T-helper 2 cell treated with Interferon-gamma antibody and Interleukin-4, amounts not matched to agents 100 ng/mL and 5 ng/mL, for 36 hours (primary cell): ENCODE results near the gene GPR162. TPM values are rescaled to one million over a fixed set of nuclear protein-coding genes. Genes with fewer than 3 reads are reported as not detected.

ENCODE experiments used
- intact Hi-C: fragments of 100-400 bp; cut with micrococcal nuclease; formaldehyde crosslinking; loops from one replicate; pipeline ENCODE4 v1.15.1; 2023
- total RNA-seq: library from RNA; stranded (reverse); gene quantifications from 2 replicates; pipeline ENCODE4 v1.2.3, GENCODE V29; 2022

GPR162 gene
- total RNA-seq, 1 donor from 2014 or later, result 0.32 TPM

DNA sequence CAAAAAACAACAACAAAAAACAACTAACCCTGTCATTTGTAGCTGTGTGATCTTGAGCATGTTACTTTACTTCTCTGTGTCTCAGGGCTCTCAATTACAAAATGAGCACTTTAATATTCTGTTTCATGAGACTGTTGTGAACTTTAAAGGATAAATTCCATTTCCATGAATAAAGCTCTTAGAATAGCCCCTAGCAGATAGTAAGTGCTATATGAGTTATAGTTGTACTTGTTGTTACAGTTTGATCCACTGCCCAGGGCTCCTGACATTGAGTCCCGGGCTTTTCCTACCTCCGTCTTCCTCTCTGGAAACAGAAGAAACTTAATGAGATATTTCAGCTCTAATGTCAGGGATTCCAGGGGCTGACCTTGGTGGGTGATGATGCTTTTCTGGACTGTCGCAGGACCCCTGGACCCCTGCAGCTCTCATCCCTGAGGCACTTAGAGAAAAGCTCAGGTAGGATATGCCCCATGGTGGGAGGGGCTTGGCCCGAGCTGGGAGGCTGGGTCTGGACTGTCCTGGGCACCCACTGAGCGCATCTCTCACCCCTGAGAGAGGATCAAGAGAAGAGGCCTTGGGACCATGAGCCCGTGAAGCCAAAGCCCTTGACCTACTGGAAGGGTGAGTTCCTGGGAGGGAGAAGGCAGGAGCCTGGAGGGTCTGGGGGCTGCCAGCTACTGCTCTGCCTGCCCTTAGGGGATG, 11.7 kb downstream of the GPR162 start:
- intact Hi-C loops, result no loop called here

DNA sequence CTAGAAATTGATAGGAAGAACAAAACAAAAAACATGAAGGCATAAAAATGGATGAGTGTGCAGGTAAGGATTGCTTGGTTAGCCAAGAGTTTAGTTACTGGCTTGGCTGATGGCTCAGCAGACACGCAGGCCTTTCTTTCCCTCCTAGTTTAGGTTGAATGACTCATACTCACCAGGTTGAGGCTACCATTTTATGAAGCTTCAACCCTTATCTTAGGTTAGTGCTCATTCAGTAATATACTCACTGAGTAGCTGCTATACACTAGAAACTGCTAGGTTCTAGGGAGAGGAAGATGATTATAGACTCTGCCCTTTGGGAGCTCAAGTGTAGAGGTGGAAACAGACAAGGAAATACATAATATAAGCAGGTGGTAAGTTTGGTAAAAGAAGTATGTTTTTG, 12.6 kb downstream of the GPR162 start:
- intact Hi-C loops, result no loop called here

DNA sequence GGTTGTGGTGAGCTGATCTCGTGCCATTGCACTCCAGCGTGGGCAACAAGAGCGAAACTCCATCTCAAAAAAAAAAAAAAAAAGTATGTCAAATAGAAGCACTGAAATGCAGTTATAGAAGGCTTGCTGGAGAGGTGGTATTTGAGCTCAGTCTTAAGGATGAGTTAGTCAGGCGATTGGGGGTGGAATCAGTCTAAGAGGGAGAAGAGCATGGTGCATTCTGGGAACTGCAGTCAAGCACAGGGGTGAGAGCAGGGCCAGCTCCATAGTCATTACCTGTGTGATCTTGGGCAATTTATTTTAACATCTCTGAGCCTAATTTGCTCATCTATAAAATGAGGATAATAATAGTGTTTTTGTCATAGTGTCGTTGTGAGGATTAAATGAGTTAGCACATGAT, 13.3 kb downstream of the GPR162 start:
- intact Hi-C loops, result no loop called here

DNA sequence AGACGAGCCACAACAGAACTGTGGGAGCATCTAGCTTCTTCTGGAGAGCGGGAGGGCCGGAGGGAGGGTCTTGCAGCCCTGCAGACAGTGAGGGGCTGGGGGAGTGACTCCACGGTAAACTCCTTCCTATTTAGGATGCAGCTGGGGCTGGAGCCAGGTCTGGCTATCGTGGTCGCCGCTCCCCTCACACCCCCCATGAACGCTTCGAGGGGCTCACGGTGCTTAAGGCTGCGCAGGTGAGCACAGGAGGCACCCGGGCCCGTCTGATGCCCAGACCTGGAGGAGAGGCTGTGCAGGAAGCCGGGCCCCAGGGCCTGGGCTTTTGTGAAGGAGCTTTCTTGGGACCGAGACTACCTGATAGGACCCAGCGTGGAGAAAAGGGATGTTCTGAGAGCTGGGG, 15.2 kb downstream of the GPR162 start:
- intact Hi-C loops, result no loop called here

DNA sequence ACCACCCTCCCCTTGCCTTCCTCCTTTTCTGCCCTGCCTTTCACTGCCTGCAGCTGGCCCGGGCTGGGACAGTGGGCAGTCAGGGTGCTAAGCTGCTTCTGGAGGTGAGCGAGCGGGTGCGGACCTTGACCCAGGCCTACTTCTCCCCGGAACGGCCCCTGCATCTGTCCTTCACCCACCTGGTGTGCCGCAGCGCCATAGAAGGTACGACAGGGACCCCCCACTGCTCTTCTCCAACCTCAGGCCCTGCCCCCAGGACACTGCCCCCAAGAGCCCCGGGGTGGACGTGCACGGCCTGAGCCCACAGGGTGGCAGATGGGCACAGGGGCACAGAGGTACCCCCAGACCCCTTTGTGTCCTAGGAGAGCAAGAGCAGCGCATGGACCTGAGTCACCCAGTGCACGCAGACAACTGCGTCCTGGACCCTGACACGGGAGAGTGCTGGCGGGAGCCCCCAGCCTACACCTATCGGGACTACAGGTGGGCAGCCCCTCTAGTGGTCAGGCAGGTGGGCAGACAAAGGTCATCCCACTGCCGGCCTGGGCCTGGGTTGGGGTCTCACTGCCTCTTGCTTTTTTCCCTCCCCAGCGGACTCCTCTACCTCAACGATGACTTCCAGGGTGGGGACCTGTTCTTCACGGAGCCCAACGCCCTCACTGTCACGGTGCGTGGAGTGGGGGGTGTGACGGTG, 15.9 kb downstream of the GPR162 start:
- intact Hi-C loops, result no loop called here

DNA sequence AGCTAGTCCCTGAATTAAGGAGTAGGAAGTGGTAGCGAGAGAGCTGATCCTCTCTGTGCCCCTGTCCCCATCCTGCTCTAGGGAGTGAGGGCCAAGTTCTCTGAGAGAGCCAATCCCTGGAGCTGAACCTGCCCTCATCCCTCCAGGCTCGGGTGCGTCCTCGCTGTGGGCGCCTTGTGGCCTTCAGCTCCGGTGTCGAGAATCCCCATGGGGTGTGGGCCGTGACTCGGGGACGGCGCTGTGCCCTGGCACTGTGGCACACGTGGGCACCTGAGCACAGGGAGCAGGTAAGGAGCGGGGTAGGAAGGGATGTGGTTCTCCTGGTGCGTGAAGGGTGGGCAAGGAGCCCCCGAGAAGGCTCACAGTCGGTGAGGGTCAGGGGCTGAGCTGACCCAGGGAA, 17.2 kb downstream of the GPR162 start:
- intact Hi-C loops, result no loop called here

DNA sequence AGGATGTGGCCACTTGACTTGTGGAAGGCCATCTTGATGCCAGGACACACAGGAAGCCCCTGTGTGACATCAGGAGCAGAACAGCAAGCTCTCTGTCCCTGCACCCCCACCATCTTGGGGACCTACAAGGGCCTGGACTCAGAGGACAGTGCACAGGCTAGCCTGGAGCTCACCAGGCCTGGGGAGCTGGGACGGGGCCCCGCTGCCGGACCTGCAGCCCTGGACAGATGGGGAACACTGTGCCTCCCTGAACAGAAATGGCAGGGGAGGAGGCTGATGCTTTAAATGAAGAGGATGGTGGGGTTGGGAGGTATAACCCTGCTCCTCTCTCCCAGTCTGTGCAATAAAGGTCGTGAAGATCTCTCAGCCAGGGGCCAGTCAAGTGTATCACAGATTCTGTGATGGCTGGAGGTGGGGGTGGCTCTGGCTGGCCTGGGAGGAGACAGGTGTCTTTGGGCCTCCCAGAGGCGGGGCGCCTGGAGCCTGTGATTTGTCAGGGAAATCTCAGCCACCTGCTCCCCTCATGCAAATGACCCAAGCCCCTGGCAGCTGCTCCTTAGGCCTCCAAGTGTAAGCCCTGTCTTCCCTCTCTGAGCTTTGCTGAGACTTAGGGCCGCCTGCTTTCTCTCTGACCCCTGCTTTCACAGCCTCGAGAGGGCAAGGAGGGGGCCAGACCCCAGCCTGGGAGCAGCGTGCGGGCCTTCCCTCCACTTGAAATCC, 18.0 kb downstream of the GPR162 start:
- intact Hi-C loops, result no loop called here

DNA sequence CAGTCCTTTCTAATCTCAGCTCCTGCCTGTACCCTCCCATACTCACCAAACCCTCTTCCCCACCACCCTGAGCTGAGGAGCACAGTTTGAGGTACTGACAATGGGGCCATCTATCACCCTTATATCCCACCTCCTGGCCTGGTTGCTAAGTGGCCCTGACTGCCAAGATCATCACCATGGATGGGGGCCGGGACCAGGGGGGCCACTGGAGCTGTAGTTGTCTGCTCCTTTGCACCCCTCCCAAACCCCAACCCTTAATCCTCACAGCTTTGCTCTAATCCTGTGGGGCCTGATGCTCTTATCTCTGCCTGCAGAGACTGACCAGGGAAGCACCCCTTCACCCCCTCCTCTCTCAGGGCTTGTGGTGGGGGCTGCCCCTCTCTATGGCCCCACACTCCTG, 18.7 kb downstream of the GPR162 start:
- intact Hi-C loops, result no loop called here

DNA sequence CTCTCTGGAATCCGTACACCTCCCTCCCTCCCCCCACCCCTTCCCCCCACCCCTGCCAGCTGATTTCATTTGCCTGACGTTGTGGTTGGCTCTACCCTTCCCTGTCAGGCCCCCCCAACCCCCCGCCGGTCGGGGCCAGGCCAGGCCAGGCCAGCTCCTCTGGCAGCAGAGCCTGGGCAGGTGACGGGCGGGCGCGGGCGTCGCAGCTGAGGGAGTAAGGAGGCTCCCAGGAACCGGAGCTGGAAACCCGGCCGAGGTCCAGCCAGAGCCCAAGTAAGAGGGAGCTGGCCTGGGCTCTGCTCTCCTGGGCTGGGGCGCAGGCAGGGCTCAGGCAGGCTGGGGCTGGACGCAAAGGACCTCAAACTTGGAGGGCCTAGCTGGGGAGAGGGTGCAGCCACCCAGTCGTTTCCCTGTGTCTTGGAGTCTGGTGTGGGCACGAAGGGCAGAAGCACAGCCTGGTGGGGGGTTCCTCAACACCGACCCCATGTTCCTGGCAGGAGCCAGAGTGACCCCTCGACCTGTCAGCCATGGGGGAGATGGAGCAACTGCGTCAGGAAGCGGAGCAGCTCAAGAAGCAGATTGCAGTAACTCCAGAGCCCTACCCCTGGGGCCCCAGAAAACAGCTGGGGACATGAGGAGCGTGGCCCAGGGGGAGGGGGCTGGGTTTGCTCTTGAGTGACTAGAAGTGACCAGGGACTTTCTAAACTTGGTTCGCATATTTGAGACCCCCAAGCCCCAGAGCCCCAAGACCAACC, 19.3 kb downstream of the GPR162 start, which contains the start of gene GNB3:
GNB3 (plus strand) TSS at position 165 of the 755 bp plus-strand sequence; CDS start at position 528, 363 bp downstream.
- intact Hi-C loops, result no loop called here

DNA sequence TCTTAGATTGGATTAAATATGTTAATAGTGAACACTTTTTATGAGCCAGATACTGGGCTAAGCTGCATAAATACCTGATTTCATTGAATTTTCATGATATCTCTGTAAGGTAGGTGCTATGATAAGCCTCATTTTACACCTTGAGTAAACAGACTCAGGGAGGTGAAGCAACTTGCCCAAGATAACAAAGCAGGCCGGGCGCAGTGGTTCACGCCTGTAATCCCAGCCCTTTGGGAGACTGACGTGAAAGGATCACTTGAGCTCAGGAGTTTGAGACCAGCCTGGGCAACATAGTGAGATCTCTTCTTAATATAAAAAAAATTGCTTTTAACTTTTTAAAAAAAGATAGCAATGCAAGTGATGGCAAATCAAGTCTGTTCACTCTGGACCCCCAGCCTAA, 20.5 kb downstream of the GPR162 start:
- intact Hi-C loops, result no loop called here

DNA sequence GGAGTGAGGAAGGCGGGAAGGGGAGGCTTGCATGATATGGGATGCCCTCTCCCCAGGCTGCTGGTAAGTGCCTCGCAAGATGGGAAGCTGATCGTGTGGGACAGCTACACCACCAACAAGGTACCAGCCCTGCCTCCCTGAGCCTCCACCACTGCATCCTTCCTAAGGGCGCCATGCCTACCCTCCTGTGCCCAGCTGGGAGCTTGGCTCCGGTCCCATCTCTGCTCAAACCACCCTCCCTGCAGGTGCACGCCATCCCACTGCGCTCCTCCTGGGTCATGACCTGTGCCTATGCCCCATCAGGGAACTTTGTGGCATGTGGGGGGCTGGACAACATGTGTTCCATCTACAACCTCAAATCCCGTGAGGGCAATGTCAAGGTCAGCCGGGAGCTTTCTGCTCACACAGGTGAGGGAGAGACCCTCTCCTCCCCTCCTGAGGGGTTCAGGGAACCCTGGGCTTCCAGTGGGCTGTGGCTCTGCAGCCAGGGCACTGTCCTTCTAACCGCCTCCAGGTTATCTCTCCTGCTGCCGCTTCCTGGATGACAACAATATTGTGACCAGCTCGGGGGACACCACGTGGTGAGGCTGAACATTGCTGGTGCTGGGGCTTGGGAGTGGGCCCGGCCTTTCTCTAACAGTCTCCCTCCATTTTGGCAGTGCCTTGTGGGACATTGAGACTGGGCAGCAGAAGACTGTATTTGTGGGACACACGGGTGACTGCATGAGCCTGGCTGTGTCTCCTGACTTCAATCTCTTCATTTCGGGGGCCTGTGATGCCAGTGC, 21.7 kb downstream of the GPR162 start:
- intact Hi-C loops, result no loop called here

DNA sequence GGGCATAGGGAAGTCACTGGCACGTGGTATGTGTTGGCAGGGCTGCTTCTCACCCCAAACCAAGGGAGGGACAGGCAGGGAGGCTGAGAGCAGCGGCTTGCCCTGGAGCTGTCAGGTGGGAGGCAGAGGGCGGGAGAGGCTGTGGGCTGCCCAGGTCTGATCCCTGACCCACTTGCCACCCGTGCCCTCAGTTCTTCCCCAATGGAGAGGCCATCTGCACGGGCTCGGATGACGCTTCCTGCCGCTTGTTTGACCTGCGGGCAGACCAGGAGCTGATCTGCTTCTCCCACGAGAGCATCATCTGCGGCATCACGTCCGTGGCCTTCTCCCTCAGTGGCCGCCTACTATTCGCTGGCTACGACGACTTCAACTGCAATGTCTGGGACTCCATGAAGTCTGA, 23.8 kb downstream of the GPR162 start:
- intact Hi-C loops, result no loop called here

DNA sequence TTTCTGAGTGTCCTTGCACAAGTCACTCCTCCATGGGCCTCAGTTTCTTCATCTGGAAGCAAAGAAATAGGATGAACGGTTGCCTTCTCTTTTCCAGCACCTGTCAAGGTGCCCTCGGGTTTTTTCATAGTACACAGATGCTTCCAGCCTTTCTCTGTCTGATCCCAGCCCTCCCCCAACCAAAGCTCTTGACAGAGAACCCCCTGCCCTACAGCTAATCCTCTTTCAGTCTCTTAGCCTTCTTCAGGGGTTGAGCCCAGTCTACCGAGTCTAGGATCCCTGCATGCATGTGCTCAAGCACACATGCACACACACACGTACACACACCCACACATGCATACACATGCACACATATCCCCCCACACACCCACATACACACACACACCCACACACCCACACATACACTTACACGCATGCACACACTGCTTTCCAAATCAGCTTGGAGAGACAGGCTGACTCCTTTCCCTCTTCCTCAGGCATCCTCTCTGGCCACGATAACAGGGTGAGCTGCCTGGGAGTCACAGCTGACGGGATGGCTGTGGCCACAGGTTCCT, 24.8 kb downstream of the GPR162 start:
- intact Hi-C loops, result no loop called here

DNA sequence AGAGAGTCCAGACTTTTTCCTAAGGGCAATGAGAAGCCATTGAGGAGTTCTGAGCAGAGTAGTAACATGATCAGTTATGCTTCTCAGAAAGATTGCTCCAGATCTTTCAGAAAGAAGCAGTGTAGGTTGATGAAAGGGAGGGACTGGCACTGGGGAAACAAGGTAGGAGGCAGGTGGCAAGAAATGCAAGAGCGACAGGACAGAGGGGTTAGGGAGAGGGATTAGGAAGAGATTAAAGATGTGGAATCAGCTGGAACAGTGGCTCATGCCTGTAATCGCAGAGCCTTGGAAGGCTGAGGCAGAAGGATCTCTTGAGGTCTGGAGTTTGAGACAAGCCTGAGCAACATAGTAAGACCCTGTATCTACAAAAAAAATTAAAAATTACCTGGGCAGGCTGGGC, 26.1 kb downstream of the GPR162 start:
- intact Hi-C loops, result no loop called here

DNA sequence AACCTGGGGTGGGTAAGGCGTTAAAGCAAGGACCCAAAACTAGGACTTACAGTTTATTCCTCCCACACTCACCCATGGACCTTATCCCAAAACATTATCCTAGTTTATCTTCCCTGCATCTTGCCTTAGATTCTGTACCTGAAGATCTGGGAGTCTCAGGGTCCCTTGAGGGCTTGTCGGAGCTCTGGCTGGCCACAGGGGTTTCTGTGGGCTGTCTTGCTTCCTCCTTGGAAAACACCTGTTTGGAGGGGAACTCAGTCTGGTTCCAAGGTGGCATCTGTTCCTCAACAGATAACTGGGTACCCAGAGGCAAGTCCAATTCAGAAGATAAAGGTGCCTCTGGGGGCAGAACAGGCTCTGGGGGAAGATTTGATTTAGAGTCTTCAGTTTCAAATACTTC, 27.8 kb downstream of the GPR162 start:
- intact Hi-C loops, result no loop called here

DNA sequence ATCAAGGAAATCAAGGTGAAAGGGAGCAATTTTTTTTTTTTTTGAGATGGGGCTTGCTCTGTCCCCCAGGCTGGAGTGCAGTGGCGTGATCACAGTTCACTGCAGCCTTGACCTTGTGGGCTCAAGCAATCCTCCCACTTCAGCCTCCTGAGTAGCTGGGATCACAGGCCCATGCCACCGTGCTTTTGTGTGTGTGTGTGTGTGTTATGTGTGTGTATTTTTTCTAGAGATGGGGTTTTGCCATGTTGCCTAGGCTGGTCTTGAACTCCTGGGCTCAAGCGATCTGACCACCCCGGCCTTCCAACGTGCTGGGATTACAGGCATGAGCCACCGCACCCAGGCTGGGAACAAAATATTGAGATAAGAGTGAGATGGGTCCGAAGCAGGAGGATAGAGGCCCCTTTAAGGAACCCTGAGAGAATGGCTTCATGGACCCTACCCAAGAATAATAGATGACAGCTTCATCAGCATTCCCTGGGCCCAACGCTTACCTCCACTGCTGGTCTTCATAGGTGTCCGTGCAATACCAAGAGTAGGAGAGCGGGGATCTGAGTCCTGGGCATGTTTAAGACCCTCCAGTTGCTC, 28.4 kb downstream of the GPR162 start:
- intact Hi-C loops, result loop anchor here (5.0 kb wide), 2 partner anchors 283 to 358 kb away; partner anchors contain the start of genes MRPL51, NCAPD2 and NOP2

DNA sequence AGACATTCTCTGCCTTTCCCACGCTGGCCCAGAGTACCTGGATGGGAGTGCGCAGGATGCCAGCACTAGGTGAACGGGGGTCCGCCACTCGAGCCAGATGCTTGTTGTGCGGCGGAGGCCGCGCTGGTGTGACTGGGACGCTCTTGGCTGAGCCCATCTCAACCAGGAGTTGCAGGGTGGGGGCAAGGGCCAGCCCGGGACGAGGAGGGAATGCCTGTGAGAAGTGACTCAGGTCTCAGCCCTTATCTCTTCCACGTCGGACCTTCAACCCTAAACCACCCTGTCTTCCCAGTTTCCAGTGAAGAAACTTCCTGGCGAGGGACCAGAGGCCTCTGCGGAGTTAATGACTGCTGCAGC, 29.2 kb downstream of the GPR162 start:
- intact Hi-C loops, result loop anchor here (1.0 to 5.0 kb wide), 3 partner anchors 97 to 358 kb away; partner anchors contain the start of genes MLF2, MRPL51, NCAPD2 and NOP2

DNA sequence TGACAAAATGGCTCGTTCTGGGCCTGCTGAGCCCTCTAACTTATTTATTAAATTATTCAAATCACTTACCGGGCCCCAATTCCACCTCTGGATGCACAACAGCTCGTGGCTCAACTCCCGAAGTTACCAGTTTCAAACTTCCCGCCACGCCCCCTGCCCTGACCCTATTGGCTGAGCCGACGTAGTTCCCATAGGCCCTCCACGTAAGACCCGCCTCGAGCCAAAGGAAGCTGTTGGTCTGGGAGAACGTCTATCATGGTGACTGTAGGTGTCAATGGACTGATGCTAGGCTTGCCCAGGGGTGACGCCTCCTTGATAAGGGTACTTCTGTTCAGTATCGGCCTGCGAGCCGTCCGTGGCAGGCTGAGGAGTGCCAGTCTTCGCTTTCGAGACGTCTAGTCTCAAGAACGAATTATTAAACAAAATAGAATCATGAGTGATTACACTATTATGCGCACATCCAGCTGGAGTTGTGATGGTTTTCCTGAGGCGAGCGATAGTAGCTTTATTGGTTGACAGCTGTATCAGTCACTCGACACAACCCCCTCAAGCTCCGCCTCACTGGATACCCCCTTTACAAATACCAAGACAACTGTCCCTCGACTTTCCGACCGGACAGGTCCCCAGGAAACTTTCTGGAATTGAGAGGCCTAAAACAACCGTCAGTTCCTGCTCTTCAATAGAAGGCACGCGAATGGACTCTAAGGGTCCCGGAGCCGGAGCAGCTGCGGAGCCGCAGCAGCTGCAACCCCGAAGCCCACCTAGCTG, 29.7 kb downstream of the GPR162 start, which contains the start of gene CDCA3:
CDCA3 (minus strand) TSS at position 134 of the 768 bp plus-strand sequence. CDS start 334 bp downstream, outside the sequence.
- intact Hi-C loops, result loop anchor here (1.0 to 5.0 kb wide), 3 partner anchors 98 to 359 kb away; partner anchors contain the start of genes MLF2, MRPL51, NCAPD2 and NOP2
